HT-29 (cell line): Measurements from ENCODE around the gene USP16. TPM values are rescaled to one million over a fixed set of nuclear protein-coding genes. Genes with fewer than 3 reads are reported as not detected.
A peak's percentile ranks its signal among the peaks of the same experiment; 100 is the strongest.

ENCODE experiments used
- DNase-seq: peaks from one replicate; pipeline ENCODE4 v3.0.0-alpha.2; 2015; ENCODE audit warnings: low spot score
- total RNA-seq: library from RNA; depleted of rRNA; stranded (reverse); fragments of >200 nt; shearing (Covaris generic); gene quantifications from 2 replicates; pipeline ENCODE4 v1.2.3, GENCODE V29; 2014

The USP16 gene
- total RNA-seq, 1 experiment from 2014 or later: 9.1 TPM

- DNase-seq: no peak
Observed at GRCh38 chr21:29033301-29033700, 8.8 kb downstream of the USP16 start.

GRCh38 chr21:29033871-29034270 lies 9.4 kb downstream of the USP16 start:
- no peak for DNase-seq

- DNase-seq: no peak
Observed at GRCh38 chr21:29034678-29035077, 10.2 kb downstream of the USP16 start.

DNA sequence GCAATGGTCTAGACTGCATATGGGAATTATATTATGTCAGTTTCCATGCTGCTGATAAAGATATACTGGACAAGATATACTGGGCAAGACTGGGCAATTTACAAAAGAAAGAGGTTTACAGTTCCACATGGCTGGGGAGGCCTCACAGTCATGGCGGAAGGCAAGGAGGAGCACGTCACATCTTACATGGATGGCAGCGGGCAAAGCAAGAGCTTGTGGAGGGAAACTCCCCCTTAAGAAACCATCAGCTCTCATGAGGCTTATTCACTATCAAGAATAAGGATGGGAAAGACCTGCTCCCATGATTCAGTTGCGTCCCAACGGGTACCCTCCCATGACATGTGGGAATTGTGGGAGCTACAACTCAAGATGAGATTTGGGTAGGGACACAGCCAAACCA lies 27.8 kb downstream of the USP16 start:
- DNase-seq: no peak

DNA sequence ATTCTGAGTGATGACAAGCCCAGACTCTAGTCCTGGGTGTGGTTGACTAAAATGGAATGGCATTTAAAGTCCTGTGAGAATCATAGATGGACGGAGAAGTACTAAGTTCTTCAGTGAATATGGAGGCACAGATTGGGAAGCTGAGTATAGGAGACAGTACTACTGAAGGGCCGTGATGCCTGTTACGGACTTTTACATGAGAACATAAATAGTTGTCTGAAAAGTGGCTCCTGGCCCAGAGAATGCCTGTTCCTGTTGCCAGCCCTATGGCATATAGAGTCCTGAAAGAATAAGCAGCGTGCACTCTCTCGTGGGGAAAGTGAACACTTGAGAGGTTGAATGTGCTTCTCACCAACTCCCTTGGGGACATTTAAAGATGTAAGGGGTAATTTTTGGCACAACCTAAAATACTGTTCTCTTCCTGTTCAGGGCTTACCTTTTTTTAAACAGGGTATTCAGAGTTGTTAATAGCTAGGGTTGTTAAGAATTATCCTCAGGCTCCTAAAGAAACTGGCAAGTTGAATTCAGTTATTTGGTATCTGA lies 28.6 kb downstream of the USP16 start:
- DNase-seq: no peak

DNA sequence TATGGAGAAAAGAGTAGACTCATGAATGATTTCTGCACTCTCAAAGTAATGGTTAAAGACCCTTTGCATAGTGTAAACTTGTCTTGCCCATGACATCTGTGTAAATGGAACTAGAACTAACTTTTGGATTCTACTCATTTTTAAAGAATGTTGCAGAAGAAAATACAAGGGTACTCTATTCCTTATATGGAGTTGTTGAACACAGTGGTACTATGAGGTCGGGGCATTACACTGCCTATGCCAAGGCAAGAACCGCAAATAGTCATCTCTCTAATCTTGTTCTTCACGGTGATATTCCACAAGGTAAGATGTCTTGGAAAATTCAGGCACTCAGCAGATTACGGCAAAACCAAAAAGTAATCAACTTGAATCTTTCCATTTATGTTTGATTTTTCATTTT lies 29.2 kb downstream of the USP16 start:
- no peak for DNase-seq

GRCh38 chr21:29055080-29055479 lies 30.6 kb downstream of the USP16 start:
- no peak for DNase-seq

GRCh38 chr21:29056005-29056404 lies 31.5 kb downstream of the USP16 start:
- DNase-seq: no peak

DNA sequence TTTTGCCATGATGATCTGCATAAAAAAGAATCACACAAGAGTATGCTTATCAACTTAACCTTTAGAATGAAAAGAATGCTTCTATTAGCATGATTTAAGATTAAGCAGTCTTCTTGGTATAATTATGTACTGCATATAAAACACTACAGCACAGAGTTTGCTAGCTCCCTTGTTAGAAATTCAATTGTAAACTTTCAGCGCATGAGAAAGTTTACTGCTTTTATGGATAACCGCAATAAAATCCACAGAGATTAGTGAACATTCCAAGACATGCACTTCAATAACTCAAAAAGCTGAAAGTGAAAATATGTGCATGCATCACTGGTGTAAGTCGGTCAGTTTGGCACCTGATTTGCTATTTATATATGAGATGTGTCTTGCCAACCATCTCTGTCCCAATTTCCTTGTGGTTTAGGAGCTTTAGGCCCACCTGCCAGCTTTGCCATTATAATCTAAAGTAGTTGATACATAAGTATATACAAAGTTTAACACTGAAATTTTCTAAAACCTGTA lies 32.1 kb downstream of the USP16 start:
- no peak for DNase-seq

- DNase-seq: no peak
Observed at GRCh38 chr21:29064850-29065481, 40.5 kb downstream of the USP16 start.

DNA sequence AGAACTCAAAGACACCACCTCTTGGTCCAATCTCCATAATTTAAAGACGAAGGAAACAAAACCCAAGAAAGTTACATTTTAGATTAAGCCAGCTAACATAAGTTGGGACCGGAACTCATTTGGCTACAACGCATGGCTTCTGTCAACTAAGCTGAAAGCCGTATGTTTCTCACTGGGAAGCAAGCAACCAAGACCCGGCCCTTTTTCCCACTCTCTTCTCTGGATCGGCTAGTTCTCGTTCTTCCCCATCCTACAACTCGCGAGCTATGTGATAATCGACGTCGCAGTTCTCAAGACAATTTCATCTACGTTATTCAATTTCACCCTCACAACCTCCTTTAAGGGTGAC lies 48.4 kb downstream of the USP16 start:
- peak; percentile 30 for DNase-seq

GRCh38 chr21:29073222-29074006 lies 48.9 kb downstream of the USP16 start, which contains the start of gene CCT8:
Gene CCT8, minus strand, starts transcription at chr21:29073648. Its CDS starts 58 bp downstream, at chr21:29073590.
- DNase-seq: peak; percentile 96

- DNase-seq: no peak
Observed at GRCh38 chr21:29074007-29074376, 49.5 kb downstream of the USP16 start.

GRCh38 chr21:29074783-29075182 lies 50.3 kb downstream of the USP16 start:
- no peak for DNase-seq

GRCh38 chr21:29075706-29076466 lies 51.4 kb downstream of the USP16 start:
- no peak for DNase-seq

- peak; percentile 55 for DNase-seq
Observed at GRCh38 chr21:29076731-29077640, 52.5 kb downstream of the USP16 start.

GRCh38 chr21:29077651-29078090 lies 53.2 kb downstream of the USP16 start:
- DNase-seq: peak; percentile 66

DNA sequence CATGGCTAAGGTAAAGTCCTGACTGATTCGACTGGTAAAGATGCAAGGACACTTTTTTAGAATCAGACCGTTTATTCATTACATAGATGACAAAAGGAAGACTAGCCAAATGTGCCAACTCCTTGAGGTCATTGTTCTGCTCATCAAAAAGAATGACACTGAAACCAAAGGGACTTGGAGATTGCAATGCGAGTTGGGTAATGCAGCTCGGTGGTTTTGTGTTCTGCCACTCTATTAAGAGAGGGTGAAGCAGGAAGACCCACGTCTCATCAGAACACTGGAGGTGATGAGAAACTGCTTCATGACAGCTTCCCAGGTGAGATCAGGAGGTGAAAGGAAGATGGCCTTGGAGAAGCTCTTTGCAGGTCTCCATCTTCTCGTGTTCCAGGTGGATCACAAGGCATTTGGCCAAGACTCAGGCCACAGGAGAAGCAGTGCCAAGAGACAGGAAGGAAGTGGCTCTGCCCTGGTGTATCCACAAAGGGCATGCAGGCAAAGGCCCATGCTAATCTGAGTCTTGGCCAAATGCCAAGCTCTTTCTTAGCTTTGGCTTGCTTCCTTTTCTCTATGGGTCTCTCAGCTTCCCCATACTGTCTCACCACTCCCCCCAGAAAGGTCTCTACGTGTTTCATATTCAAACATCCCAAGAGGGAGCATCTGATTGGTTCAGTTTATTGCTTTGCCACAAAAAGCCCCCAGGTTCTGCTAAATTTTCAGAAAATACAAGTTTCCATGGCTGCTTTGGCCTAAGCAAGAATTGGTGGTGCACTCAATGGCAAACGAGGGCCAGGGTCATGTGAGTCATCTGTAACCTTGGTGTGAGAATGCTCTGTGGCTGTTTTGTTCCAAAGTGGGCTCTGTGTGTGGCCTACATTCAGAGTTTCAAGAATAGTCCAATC lies 54.6 kb downstream of the USP16 start:
- peak; percentile 49 for DNase-seq

GRCh38 chr21:29080454-29080941 lies 56.0 kb downstream of the USP16 start:
- no peak for DNase-seq
